ENCODE data around the gene TOR2A. TPM values are rescaled to one million over a fixed set of nuclear protein-coding genes. Genes with fewer than 3 reads are reported as not detected.
A peak's percentile ranks its signal among the peaks of the same experiment; 100 is the strongest.

TOR2A gene
- total and polyA plus RNA-seq, 9 of the 15 experiments (the other 6 are each of a cell fraction or from before 2014, with no cell fraction given): 0.80 to 25.9 (median 11.1) TPM

DNA sequence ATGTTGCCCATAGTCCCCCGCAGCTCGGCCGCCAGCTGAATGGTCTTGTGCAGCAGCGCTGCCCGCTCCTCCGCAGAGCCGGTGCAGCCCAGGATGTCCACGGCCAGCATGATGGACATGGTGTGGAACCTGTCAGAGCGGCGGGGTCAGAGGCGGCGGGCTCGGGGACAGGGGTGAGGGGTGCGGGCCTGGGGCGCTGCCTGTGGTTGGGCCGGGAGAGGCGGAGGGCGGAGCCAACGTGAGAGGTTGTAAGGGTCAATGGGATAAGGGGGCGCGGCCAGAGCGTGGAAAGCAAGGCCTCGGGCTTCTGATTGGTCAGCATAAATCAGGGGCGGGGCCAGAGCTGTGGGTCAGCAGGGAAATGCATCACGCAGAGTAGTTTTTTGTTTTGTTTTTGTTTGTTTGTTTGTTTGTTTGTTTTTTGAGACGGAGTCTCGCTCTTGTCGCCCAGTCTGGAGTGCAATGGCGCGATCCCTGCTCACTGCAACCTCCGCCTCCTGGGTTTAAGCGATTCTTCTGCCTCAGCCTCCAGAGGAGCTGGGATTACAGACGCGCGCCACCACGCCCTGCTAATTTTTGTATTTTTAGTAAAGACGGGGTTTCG lies 6.8 kb upstream of the TOR2A start (continued):
- TF ChIP-seq, protein P1, sequence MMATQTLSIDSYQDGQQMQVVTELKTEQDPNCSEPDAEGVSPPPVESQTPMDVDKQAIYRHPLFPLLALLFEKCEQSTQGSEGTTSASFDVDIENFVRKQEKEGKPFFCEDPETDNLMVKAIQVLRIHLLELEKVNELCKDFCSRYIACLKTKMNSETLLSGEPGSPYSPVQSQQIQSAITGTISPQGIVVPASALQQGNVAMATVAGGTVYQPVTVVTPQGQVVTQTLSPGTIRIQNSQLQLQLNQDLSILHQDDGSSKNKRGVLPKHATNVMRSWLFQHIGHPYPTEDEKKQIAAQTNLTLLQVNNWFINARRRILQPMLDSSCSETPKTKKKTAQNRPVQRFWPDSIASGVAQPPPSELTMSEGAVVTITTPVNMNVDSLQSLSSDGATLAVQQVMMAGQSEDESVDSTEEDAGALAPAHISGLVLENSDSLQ (IDR thresholded peaks at IDR 0.05): peak; percentile 94
- peak; percentile 93 for TF ChIP-seq NFYB (IDR thresholded peaks at IDR 0.05; ENCODE audit: extremely low read depth, insufficient read length)
- TF ChIP-seq OTX1 (CRISPR knock-in tag; IDR thresholded peaks at IDR 0.05): no peak
- TF ChIP-seq, protein P2, sequence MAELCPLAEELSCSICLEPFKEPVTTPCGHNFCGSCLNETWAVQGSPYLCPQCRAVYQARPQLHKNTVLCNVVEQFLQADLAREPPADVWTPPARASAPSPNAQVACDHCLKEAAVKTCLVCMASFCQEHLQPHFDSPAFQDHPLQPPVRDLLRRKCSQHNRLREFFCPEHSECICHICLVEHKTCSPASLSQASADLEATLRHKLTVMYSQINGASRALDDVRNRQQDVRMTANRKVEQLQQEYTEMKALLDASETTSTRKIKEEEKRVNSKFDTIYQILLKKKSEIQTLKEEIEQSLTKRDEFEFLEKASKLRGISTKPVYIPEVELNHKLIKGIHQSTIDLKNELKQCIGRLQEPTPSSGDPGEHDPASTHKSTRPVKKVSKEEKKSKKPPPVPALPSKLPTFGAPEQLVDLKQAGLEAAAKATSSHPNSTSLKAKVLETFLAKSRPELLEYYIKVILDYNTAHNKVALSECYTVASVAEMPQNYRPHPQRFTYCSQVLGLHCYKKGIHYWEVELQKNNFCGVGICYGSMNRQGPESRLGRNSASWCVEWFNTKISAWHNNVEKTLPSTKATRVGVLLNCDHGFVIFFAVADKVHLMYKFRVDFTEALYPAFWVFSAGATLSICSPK (IDR thresholded peaks at IDR 0.05; ENCODE audit: borderline replicate concordance): peak; percentile 90; the same call in 1 of the 2 replicates
- TF ChIP-seq HLTF (IDR thresholded peaks at IDR 0.05): 0 out of 2 replicates have a peak, but pooled peaks have one; percentile 19
- TF ChIP-seq TOE1 (IDR thresholded peaks at IDR 0.05; ENCODE audit: borderline replicate concordance): 0 out of 2 replicates have a peak, but pooled peaks have one; percentile 33
- no peak for TF ChIP-seq TOE1 (CRISPR knock-in tag; IDR thresholded peaks at IDR 0.05; ENCODE audit: borderline replicate concordance, low read depth)
- TF ChIP-seq MAFK (IDR thresholded peaks at IDR 0.05; ENCODE audit: low read length): peak; percentile 52; the same call in 1 of the 2 replicates
- no peak for TF ChIP-seq YBX1 (IDR thresholded peaks at IDR 0.05)
- no peak for TF ChIP-seq TAF9B (IDR thresholded peaks at IDR 0.05; ENCODE audit: partially characterized antibody)
- TF ChIP-seq MAFG (tag; conservative IDR thresholded peaks at IDR 0.05): peak; percentile 90
- peak; percentile 48 for TF ChIP-seq PCBP1 (IDR thresholded peaks at IDR 0.05; ENCODE audit: low read depth, low read length, poor library complexity, severe bottlenecking)
- 0 out of 2 replicates have a peak, but pooled peaks have one; percentile 31 for TF ChIP-seq ZNF143 (CRISPR knock-in tag; IDR thresholded peaks at IDR 0.05)
